Upper lobe of left lung (tissue), 4 donors: ENCODE results near the gene ADAMTSL5.
A peak's percentile ranks its signal among the peaks of the same experiment; 100 is the strongest.

Source experiments
- CTCF ChIP-seq, 6 experiments: fragments of 450-650 bp in 4 of 6; fragments of 200-600 bp in 2 of 6; sonication (generic) in 2 of 6; IDR thresholded peaks; one replicate each; pipeline ENCODE4 v1.5.1; 2016 to 2019; ENCODE audit warnings: antibody characterized with exemption in 6 of 6
- EP300 ChIP-seq, 4 donors: sonication (generic); formaldehyde crosslinking; IDR thresholded peaks; one replicate each; pipeline ENCODE4 v1.5.1; 2017; ENCODE audit warnings: antibody characterized with exemption in 4 of 4, control low read depth in 2 of 4
- POLR2AphosphoS5 ChIP-seq, 2 donors: sonication (generic); formaldehyde crosslinking; IDR thresholded peaks; one replicate each; pipeline ENCODE4 v1.5.1; 2017; ENCODE audit warnings: antibody characterized with exemption in 2 of 2

GRCh38 chr19:1490311-1491113 lies 22.3 kb downstream of the ADAMTSL5 start, which contains the start of gene PCSK4:
- peak in 2 of 6 experiments; percentile 6 to 24 for TF ChIP-seq CTCF (IDR thresholded peaks at IDR 0.05)
- TF ChIP-seq POLR2AphosphoS5 (IDR thresholded peaks at IDR 0.05): peak; percentile 33 to 49
- TF ChIP-seq EP300 (IDR thresholded peaks at IDR 0.05): no peak
